HepG2 (cell line): ENCODE data around the gene POLR2F. TPM values are rescaled to one million over a fixed set of nuclear protein-coding genes. Genes with fewer than 3 reads are reported as not detected.

Source experiments
- ADNP ChIP-seq: sonication (generic); formaldehyde crosslinking; IDR thresholded peaks from 2 replicates; pipeline ENCODE4 v1.4.0; 2020; ENCODE audit warnings: missing genetic modification reagents
- ARNTL ChIP-seq: sonication (generic); formaldehyde crosslinking; IDR thresholded peaks from 2 replicates; pipeline ENCODE4 v1.4.0; 2020; ENCODE audit warnings: mild to moderate bottlenecking, missing genetic modification reagents
- CC2D1A ChIP-seq: sonication (generic); formaldehyde crosslinking; IDR thresholded peaks from 2 replicates; pipeline ENCODE4 v1.8.1; 2023; ENCODE audit warnings: mild to moderate bottlenecking, missing genetic modification reagents
- E2F2 ChIP-seq: sonication (generic); formaldehyde crosslinking; IDR thresholded peaks from 2 replicates; pipeline ENCODE4 v1.4.0; 2020; ENCODE audit warnings: missing genetic modification reagents, borderline replicate concordance
- ELF1 ChIP-seq: sonication (generic); formaldehyde crosslinking; IDR thresholded peaks from 2 replicates; pipeline ENCODE4 v1.4.0; 2020; ENCODE audit warnings: missing genetic modification reagents
- FOXO1 ChIP-seq: sonication (generic); formaldehyde crosslinking; IDR thresholded peaks from 2 replicates; pipeline ENCODE4 v1.4.0; 2020; ENCODE audit warnings: missing genetic modification reagents
- GRHL1 ChIP-seq: sonication (generic); formaldehyde crosslinking; conservative IDR thresholded peaks from 2 replicates; pipeline ENCODE4 v1.8.0; 2022; ENCODE audit warnings: missing genetic modification reagents
- MED8 ChIP-seq: sonication (generic); formaldehyde crosslinking; IDR thresholded peaks from 2 replicates; pipeline ENCODE4 v1.8.1; 2023; ENCODE audit warnings: mild to moderate bottlenecking, missing genetic modification reagents; ENCODE audit not compliant: insufficient replicate concordance
- NFKBIZ ChIP-seq: IDR thresholded peaks from 2 replicates; pipeline ENCODE4 v1.6.1; 2018; ENCODE audit warnings: missing genetic modification reagents, missing compliant biosample characterization
- PRPF4 ChIP-seq: fragments of 200-400 bp; formaldehyde crosslinking; IDR thresholded peaks from 2 replicates; pipeline ENCODE4 v1.6.1; 2016; ENCODE audit warnings: low read length, low read depth; ENCODE audit not compliant: poor library complexity, severe bottlenecking
- RNF219 ChIP-seq: sonication (generic); formaldehyde crosslinking; IDR thresholded peaks from 2 replicates; pipeline ENCODE4 v1.5.0; 2020; ENCODE audit warnings: mild to moderate bottlenecking, missing genetic modification reagents
- TOE1 ChIP-seq: sonication (generic); formaldehyde crosslinking; IDR thresholded peaks from 2 replicates; pipeline ENCODE4 v1.4.0; 2020; ENCODE audit warnings: mild to moderate bottlenecking, missing genetic modification reagents
- ZBTB14 ChIP-seq: sonication (generic); formaldehyde crosslinking; IDR thresholded peaks from 2 replicates; pipeline ENCODE4 v1.4.0; 2020; ENCODE audit warnings: missing genetic modification reagents
- ZBTB7A ChIP-seq: sonication (generic); formaldehyde crosslinking; IDR thresholded peaks from 2 replicates; pipeline ENCODE4 v1.8.0; 2022; ENCODE audit warnings: mild to moderate bottlenecking, missing genetic modification reagents
- ZNF124 ChIP-seq: sonication (generic); formaldehyde crosslinking; IDR thresholded peaks from 2 replicates; pipeline ENCODE4 v1.4.0; 2020; ENCODE audit warnings: missing genetic modification reagents
- ZNF17 ChIP-seq: sonication (generic); formaldehyde crosslinking; IDR thresholded peaks from 2 replicates; pipeline ENCODE4 v1.5.0; 2020; ENCODE audit warnings: mild to moderate bottlenecking, missing genetic modification reagents
- ZNF34 ChIP-seq: sonication (generic); formaldehyde crosslinking; IDR thresholded peaks from 2 replicates; pipeline ENCODE4 v1.4.0; 2020; ENCODE audit warnings: mild to moderate bottlenecking, missing genetic modification reagents, borderline replicate concordance
- ZNF569 ChIP-seq: sonication (generic); formaldehyde crosslinking; IDR thresholded peaks from 2 replicates; pipeline ENCODE4 v1.5.0; 2020; ENCODE audit warnings: mild to moderate bottlenecking, missing genetic modification reagents, moderate library complexity, borderline replicate concordance
- ZNF615 ChIP-seq: sonication (generic); formaldehyde crosslinking; IDR thresholded peaks from 2 replicates; pipeline ENCODE4 v1.5.0; 2020; ENCODE audit warnings: mild to moderate bottlenecking, missing genetic modification reagents, borderline replicate concordance
- ZNF800 ChIP-seq: sonication (generic); formaldehyde crosslinking; IDR thresholded peaks from 2 replicates; pipeline ENCODE4 v1.4.0; 2020; ENCODE audit warnings: missing genetic modification reagents
- polyA plus RNA-seq, 8 experiments: library from polyadenylated mRNA; depleted of rRNA in 3 of 8; stranded (reverse) in 7 of 8; unstranded in 1 of 8; fragments of >200 nt; fragmentation: Illumina TruSeq in 4 of 8; extraction: Trizol in 4 of 8; gene quantifications; 2 replicates each; pipeline versions ENCODE4 v1.2.1 to v1.2.3, GENCODE V29; 2011 to 2016; ENCODE audit warnings: low read depth in 4 of 8, missing spikeins in 1 of 8, mixed read lengths in 1 of 8; ENCODE audit not compliant: insufficient read depth in 1 of 8
- total RNA-seq, 5 experiments: library from RNA; depleted of rRNA; stranded (reverse); fragments of >200 nt; fragmentation: Illumina TruSeq; extraction: Trizol; gene quantifications; 2 replicates each; pipeline ENCODE4 v1.2.3, GENCODE V29; 2016; ENCODE audit warnings: low read depth in 1 of 5

Gene POLR2F
- total and polyA plus RNA-seq, 2 of the 13 experiments (the other 11 are each of a cell fraction or from before 2014, with no cell fraction given), result 135 to 158 TPM

GRCh38 chr22:37933711-37934376 is 19.7 kb upstream of the POLR2F start (continued):
- TF ChIP-seq E2F2 (CRISPR knock-in tag) (no peak), ZBTB14 (CRISPR knock-in tag) (no peak), FOXO1 (no peak), CC2D1A (no peak), MED8 (CRISPR knock-in tag) (no peak), RNF219 (CRISPR knock-in tag) (no peak), ZNF124 (peak; percentile 84; the same call in 1 of the 2 replicates), ARNTL (CRISPR knock-in tag) (no peak), TOE1 (no peak), ELF1 (peak; percentile 39; the same call in 1 of the 2 replicates), ZNF34 (CRISPR knock-in tag) (no peak), ZBTB7A (CRISPR knock-in tag) (no peak), GRHL1 (no peak), ADNP (CRISPR knock-in tag) (no peak), ZNF17 (CRISPR knock-in tag) (no peak), ZNF615 (no peak), ZNF800 (0 out of 2 replicates have a peak, but pooled peaks have one; percentile 39), ZNF569 (no peak), NFKBIZ (CRISPR knock-in tag) (0 out of 2 replicates have a peak, but pooled peaks have one; percentile 64), PRPF4 (no peak)
